OCI-LY7 (cell line): ENCODE measurements around the gene CERK.

Experiments
- CTCF ChIP-seq: fragments of 200-600 bp; sonication (generic); conservative IDR thresholded peaks from 2 replicates; pipeline ENCODE4 v1.5.1; 2014; ENCODE audit warnings: mild to moderate bottlenecking, antibody characterized with exemption, low read length, moderate library complexity, mixed read lengths
- EZH2phosphoT487 ChIP-seq: fragments of 200-600 bp; sonication (generic); IDR thresholded peaks from 2 replicates; pipeline ENCODE4 v1.6.1; 2018; ENCODE audit warnings: low read depth, borderline replicate concordance, mild to moderate bottlenecking, mixed run types, antibody characterized with exemption, low read length, moderate library complexity, mixed read lengths

DNA sequence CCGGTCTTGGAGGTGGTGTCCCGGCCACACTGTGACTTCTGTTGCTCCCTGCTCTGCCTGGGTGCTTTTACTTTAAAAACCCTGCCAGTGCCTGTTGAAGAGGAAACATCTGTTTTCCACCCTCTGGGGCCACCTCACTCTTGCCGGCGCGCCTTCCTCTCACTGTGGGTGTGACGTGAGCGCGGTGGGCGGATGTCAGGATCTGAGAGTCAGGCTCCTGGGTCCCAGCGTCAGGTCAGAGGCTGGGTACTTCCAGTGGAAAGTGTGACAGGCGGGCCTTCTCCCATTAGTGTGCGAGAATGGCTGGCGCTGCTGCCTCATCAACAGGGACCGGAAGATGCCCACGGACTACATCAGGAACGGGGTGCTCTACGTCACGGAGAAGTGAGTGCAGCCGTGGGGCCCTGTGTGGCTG is 63.7 kb downstream of the CERK start:
- TF ChIP-seq CTCF (no peak), EZH2phosphoT487 (no peak)
